Gastrocnemius medialis (tissue), 4 donors: ENCODE data around the gene STIM1.

Experiments
- CTCF ChIP-seq, 5 experiments: fragments of 450-650 bp in 3 of 5; fragments of 200-600 bp in 2 of 5; sonication (generic) in 2 of 5; IDR thresholded peaks in 4 of 5; conservative IDR thresholded peaks in 1 of 5; 1 replicate in 4 of 5; 2 replicates in 1 of 5; pipeline ENCODE4 v1.5.1; 2016 to 2019; ENCODE audit warnings: antibody characterized with exemption in 5 of 5, mild to moderate bottlenecking in 3 of 5, moderate library complexity in 3 of 5
- POLR2A ChIP-seq, 2 donors: fragments of 450-650 bp; IDR thresholded peaks; one replicate each; pipeline ENCODE4 v1.6.1; 2017; ENCODE audit warnings: antibody characterized with exemption in 2 of 2, mild to moderate bottlenecking in 2 of 2, moderate library complexity in 2 of 2

GRCh38 chr11:3982431-3982830 is 127.0 kb downstream of the STIM1 start:
- TF ChIP-seq CTCF (IDR thresholded peaks at IDR 0.05 in 4 of 5, conservative IDR thresholded peaks at IDR 0.05 in 1 of 5), result no peak
- TF ChIP-seq POLR2A (IDR thresholded peaks at IDR 0.05), result no peak
